KMS-11 (cell line): Measurements from ENCODE around the gene TSPAN33.

ENCODE experiments used
- H2AFZ ChIP-seq: fragments of 200-600 bp; sonication (generic); 2 replicates; pipeline ENCODE4 v1.6.1; 2016; ENCODE audit warnings: antibody characterized with exemption, mixed run types, low read depth
- H3K27ac ChIP-seq: fragments of 200-600 bp; sonication (generic); 2 replicates; pipeline ENCODE4 v1.6.1; 2016; ENCODE audit warnings: mild to moderate bottlenecking, mixed run types
- H3K27me3 ChIP-seq: fragments of 200-600 bp; sonication (generic); 2 replicates; pipeline ENCODE4 v1.6.1; 2017; ENCODE audit warnings: mild to moderate bottlenecking, low read depth, mixed run types, moderate library complexity; ENCODE audit not compliant: insufficient read depth
- H3K36me3 ChIP-seq: fragments of 200-600 bp; sonication (generic); 2 replicates; pipeline ENCODE4 v1.6.1; 2017; ENCODE audit warnings: mild to moderate bottlenecking, mixed run types; ENCODE audit not compliant: insufficient read depth
- H3K4me1 ChIP-seq: fragments of 200-600 bp; sonication (generic); 2 replicates; pipeline ENCODE4 v1.6.1; 2016; ENCODE audit warnings: mild to moderate bottlenecking, low read depth, mixed run types; ENCODE audit not compliant: poor library complexity, severe bottlenecking
- H3K4me2 ChIP-seq: fragments of 200-600 bp; sonication (generic); 2 replicates; pipeline ENCODE4 v1.7.0; 2016; ENCODE audit warnings: mild to moderate bottlenecking, mixed run types
- H3K4me3 ChIP-seq: fragments of 200-600 bp; sonication (generic); IDR thresholded peaks from 2 replicates; pipeline ENCODE4 v1.6.1; 2017; ENCODE audit warnings: low read depth, low read length, mixed read lengths; ENCODE audit not compliant: insufficient read depth
- H3K79me2 ChIP-seq: fragments of 200-600 bp; sonication (generic); 2 replicates; pipeline ENCODE4 v1.6.1; 2016; ENCODE audit warnings: low read depth, mixed run types; ENCODE audit not compliant: insufficient read depth
- H3K9ac ChIP-seq: fragments of 200-600 bp; sonication (generic); 2 replicates; pipeline ENCODE4 v1.6.1; 2016; ENCODE audit warnings: mild to moderate bottlenecking, mixed run types
- H4K20me1 ChIP-seq: fragments of 200-600 bp; sonication (generic); 2 replicates; pipeline ENCODE4 v1.6.1; 2016; ENCODE audit warnings: mild to moderate bottlenecking, mixed run types; ENCODE audit not compliant: insufficient read depth
- CTCF ChIP-seq: fragments of 200-600 bp; sonication (generic); conservative IDR thresholded peaks from 2 replicates; pipeline ENCODE4 v1.6.1; 2017; ENCODE audit warnings: low read depth, mild to moderate bottlenecking, antibody characterized with exemption, low read length, moderate library complexity, mixed read lengths

TSPAN33 gene

GRCh38 chr7:129122078-129122750 lies 22.3 kb upstream of the TSPAN33 start:
- H3K4me2 ChIP-seq: peak overlapping the region; percentile 89
- TF ChIP-seq CTCF: no peak
- peak overlapping the region; percentile 70 for H3K9ac ChIP-seq
- no peak overlapping the region for H3K4me3 ChIP-seq
- H3K36me3 ChIP-seq: no peaks in the 10 kb centered on the region
- H3K27ac ChIP-seq: peak overlapping the region; percentile 96
- peak overlapping the region; percentile 66 for H2AFZ ChIP-seq
- H3K79me2 ChIP-seq: no peaks in the 10 kb centered on the region
- H3K27me3 ChIP-seq: no peaks in the 10 kb centered on the region
- H3K4me1 ChIP-seq: peaks cover 51% of the 10 kb centered on the region
- no peaks in the 10 kb centered on the region for H4K20me1 ChIP-seq

GRCh38 chr7:129122751-129123509 lies 21.6 kb upstream of the TSPAN33 start:
- no peaks in the 10 kb centered on the region for H4K20me1 ChIP-seq
- H3K4me3 ChIP-seq: peak overlapping the region; percentile 74
- H3K36me3 ChIP-seq: no peaks in the 10 kb centered on the region
- H3K27ac ChIP-seq: peak overlapping the region; percentile 96
- peak overlapping the region; percentile 70 for H3K9ac ChIP-seq
- peaks cover 51% of the 10 kb centered on the region for H3K4me1 ChIP-seq
- TF ChIP-seq CTCF: no peak
- H3K27me3 ChIP-seq: no peaks in the 10 kb centered on the region
- H2AFZ ChIP-seq: peak overlapping the region; percentile 66
- H3K79me2 ChIP-seq: no peaks in the 10 kb centered on the region
- peak overlapping the region; percentile 89 for H3K4me2 ChIP-seq

- H4K20me1 ChIP-seq: no peaks in the 10 kb centered on the region
- peak overlapping the region; percentile 66 for H2AFZ ChIP-seq
- H3K4me3 ChIP-seq: peak overlapping the region; percentile 74
- H3K9ac ChIP-seq: peak overlapping the region; percentile 70
- H3K4me1 ChIP-seq: peaks cover 51% of the 10 kb centered on the region
- H3K4me2 ChIP-seq: peak overlapping the region; percentile 89
- TF ChIP-seq CTCF: no peak
- no peaks in the 10 kb centered on the region for H3K36me3 ChIP-seq
- no peaks in the 10 kb centered on the region for H3K27me3 ChIP-seq
- H3K27ac ChIP-seq: peak overlapping the region; percentile 96
- H3K79me2 ChIP-seq: no peaks in the 10 kb centered on the region
Observed at GRCh38 chr7:129123510-129123857, 21.0 kb upstream of the TSPAN33 start.

GRCh38 chr7:129126314-129126713 lies 18.2 kb upstream of the TSPAN33 start:
- TF ChIP-seq CTCF: no peak
- Histone ChIP-seq H3K27me3 (no peaks in the 10 kb centered on the region), H3K36me3 (no peaks in the 10 kb centered on the region), H3K27ac (no peak overlapping the region), H3K9ac (no peak overlapping the region), H2AFZ (no peak overlapping the region), H3K79me2 (no peaks in the 10 kb centered on the region), H3K4me3 (no peak overlapping the region), H3K4me2 (no peak overlapping the region), H4K20me1 (no peaks in the 10 kb centered on the region), H3K4me1 (peaks cover 52% of the 10 kb centered on the region)
